Colonic mucosa (tissue), 4 donors: ENCODE data around the gene LYRM4. TPM values are rescaled to one million over a fixed set of nuclear protein-coding genes. Genes with fewer than 3 reads are reported as not detected.

Experiments
- DNase-seq: peaks from one replicate; pipeline ENCODE4 v3.0.0-alpha.2; 2020
- H3K27ac ChIP-seq: fragments of 200-600 bp; one replicate; pipeline ENCODE4 v1.8.0; 2021
- H3K27me3 ChIP-seq: fragments of 200-600 bp; one replicate; pipeline ENCODE4 v1.8.0; 2021
- H3K36me3 ChIP-seq: fragments of 200-600 bp; one replicate; pipeline ENCODE4 v1.8.0; 2021
- H3K4me1 ChIP-seq: fragments of 200-600 bp; one replicate; pipeline ENCODE4 v1.8.0; 2021; ENCODE audit warnings: mild to moderate bottlenecking
- H3K4me3 ChIP-seq: fragments of 200-600 bp; one replicate; pipeline ENCODE4 v1.8.0; 2021
- H3K9ac ChIP-seq, 2 donors: one replicate each; pipeline ENCODE4 v1.7.0; 2013; ENCODE audit warnings: control low read depth in 2 of 2, low read depth in 2 of 2, low read length in 2 of 2
- H3K9me3 ChIP-seq: fragments of 200-600 bp; one replicate; pipeline ENCODE4 v1.8.0; 2021
- intact Hi-C: fragments of 100-400 bp; cut with DNase I; formaldehyde crosslinking; loops from one replicate; pipeline ENCODE4 v1.14.1; 2022
- total RNA-seq, 2 donors: library from RNA; stranded (reverse); fragmentation: NEBNext Ultra II Directional in 1 of 2; extraction: Animal tissue kit (Norgen Biotek cat#: 25700) in 1 of 2; gene quantifications; one replicate each; pipeline ENCODE4 v1.2.1, GENCODE V29; 2021
- TF ChIP-seq, protein P1 (sequence below): fragments of 200-600 bp; IDR thresholded peaks from one replicate; pipeline ENCODE4 v1.8.0; 2022; ENCODE audit warnings: antibody characterized with exemption, mild to moderate bottlenecking
- donor health status: healthy.
- donor health status: DM: no; HTN: no; CAD: no.
- donor health status: DM: no; HTN: no; CAD: no.

Gene LYRM4
- total RNA-seq, 2 donors from 2014 or later: 14.0 to 17.4 TPM

DNA sequence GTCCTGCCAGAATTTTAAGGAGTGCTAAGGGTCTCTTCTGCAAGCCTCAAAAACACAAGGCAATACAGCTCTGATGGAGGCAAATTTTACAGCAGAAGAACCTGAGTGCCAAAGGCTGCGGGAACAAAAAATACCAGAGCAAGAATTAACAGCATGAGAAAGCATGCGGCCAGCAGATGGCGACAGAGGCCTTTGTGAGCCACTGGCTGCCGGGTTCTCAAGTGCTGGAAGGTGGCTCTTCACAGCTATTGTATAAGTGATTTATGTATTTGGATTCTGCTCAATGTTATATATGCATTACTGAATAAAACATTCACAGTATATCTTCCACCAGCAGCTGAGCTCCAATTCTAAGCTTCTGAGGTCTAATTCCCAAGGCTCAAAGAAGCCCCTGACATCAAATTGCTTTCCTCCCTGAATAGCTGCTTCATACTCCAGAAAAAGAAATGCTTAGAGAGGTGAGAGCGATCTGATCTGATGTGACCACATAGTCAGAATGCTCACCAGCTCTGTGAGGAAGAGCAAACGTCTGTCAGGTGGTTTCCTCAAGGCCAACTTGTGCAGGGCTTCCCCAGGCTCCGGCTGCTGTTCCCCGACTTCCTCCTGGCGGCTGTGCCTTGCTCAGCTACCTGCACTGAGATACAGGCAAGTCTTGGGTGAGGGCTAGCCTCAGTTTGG, 117.0 kb downstream of the LYRM4 start:
- TF ChIP-seq, protein P1, sequence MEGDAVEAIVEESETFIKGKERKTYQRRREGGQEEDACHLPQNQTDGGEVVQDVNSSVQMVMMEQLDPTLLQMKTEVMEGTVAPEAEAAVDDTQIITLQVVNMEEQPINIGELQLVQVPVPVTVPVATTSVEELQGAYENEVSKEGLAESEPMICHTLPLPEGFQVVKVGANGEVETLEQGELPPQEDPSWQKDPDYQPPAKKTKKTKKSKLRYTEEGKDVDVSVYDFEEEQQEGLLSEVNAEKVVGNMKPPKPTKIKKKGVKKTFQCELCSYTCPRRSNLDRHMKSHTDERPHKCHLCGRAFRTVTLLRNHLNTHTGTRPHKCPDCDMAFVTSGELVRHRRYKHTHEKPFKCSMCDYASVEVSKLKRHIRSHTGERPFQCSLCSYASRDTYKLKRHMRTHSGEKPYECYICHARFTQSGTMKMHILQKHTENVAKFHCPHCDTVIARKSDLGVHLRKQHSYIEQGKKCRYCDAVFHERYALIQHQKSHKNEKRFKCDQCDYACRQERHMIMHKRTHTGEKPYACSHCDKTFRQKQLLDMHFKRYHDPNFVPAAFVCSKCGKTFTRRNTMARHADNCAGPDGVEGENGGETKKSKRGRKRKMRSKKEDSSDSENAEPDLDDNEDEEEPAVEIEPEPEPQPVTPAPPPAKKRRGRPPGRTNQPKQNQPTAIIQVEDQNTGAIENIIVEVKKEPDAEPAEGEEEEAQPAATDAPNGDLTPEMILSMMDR: peak; percentile 89
- intact Hi-C loops: loop anchor here (5.0 to 10.0 kb wide), 3 partner anchors 159 to 1401 kb away; no protein-coding TSS in a partner anchor
- no peaks in the 10 kb centered on the region for H3K27me3 ChIP-seq

DNA sequence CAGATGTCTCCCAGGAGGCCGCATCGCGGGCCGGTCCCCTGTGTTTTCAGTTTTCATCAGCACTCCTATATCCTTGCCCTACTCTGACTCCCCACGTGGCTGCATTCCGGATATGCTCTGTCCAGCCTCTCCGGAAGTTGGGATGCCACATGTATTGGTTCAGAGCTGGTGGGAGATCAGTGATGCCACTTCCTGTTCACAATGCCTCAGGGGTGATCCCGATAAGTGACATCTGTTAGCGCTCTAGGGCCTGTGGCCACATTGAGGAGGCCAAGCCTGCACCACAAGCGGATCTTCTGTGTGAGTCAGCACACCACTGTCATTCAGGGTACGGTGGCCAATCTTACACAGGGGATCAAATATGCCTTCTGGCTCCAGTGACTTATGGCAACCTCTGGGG, 117.8 kb downstream of the LYRM4 start:
- H3K4me1 ChIP-seq: no peaks in the 10 kb centered on the region
- no peaks in the 10 kb centered on the region for H3K36me3 ChIP-seq
- H3K9ac ChIP-seq: no peak overlapping the region
- intact Hi-C loops: loop anchor here (5.0 to 10.0 kb wide), 3 partner anchors 159 to 1402 kb away; no protein-coding TSS in a partner anchor
- H3K27me3 ChIP-seq: no peaks in the 10 kb centered on the region
- TF ChIP-seq, protein P1: no peak
- H3K9me3 ChIP-seq: no peaks in the 10 kb centered on the region
- DNase-seq: no peak
- no peak overlapping the region for H3K4me3 ChIP-seq
- H3K27ac ChIP-seq: no peak overlapping the region

More for the DNA sequence above, 117.0 kb downstream of the LYRM4 start:
- no peaks in the 10 kb centered on the region for H3K36me3 ChIP-seq
- no peak overlapping the region for H3K4me3 ChIP-seq
- peak; percentile 86 for DNase-seq
- no peak overlapping the region for H3K9ac ChIP-seq
- no peaks in the 10 kb centered on the region for H3K9me3 ChIP-seq
- no peak overlapping the region for H3K27ac ChIP-seq
- no peaks in the 10 kb centered on the region for H3K4me1 ChIP-seq

- no peaks in the 10 kb centered on the region for H3K4me1 ChIP-seq
- H3K4me3 ChIP-seq: no peak overlapping the region
- DNase-seq: no peak
- H3K27ac ChIP-seq: no peak overlapping the region
- no peak overlapping the region for H3K9ac ChIP-seq
- H3K36me3 ChIP-seq: no peaks in the 10 kb centered on the region
- TF ChIP-seq, protein P1: no peak
- intact Hi-C loops: loop anchor here (5.0 to 10.0 kb wide), 3 partner anchors 160 to 1403 kb away; no protein-coding TSS in a partner anchor
- no peaks in the 10 kb centered on the region for H3K27me3 ChIP-seq
- no peaks in the 10 kb centered on the region for H3K9me3 ChIP-seq
Observed at GRCh38 chr6:5142131-5142530, 118.6 kb downstream of the LYRM4 start.

DNA sequence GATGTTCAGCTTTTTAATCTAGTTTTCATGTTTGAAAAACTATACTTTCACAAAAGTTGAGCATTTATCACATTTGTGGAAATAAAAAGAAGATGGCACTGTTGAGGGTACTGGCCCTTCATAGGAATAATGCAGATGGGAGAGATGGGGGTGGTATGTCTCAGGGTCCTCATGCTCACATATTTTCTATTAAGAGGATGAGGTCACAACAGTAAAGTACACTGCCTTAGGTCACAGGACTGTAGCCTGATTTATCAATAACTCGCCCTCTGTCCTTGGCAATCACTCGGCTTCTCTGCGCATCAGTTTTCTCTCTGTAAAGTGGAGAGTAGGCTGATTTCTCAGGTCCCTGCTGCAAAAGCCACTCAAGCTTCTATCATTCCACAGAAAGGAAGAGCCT, 119.7 kb downstream of the LYRM4 start:
- no peaks in the 10 kb centered on the region for H3K36me3 ChIP-seq
- no peaks in the 10 kb centered on the region for H3K27me3 ChIP-seq
- no peak overlapping the region for H3K4me3 ChIP-seq
- no peaks in the 10 kb centered on the region for H3K4me1 ChIP-seq
- H3K9ac ChIP-seq: no peak overlapping the region
- TF ChIP-seq, protein P1: no peak
- H3K9me3 ChIP-seq: no peaks in the 10 kb centered on the region
- DNase-seq: no peak
- H3K27ac ChIP-seq: no peak overlapping the region
- intact Hi-C loops: loop anchor here (5.0 to 10.0 kb wide), 3 partner anchors 161 to 1404 kb away; no protein-coding TSS in a partner anchor

DNA sequence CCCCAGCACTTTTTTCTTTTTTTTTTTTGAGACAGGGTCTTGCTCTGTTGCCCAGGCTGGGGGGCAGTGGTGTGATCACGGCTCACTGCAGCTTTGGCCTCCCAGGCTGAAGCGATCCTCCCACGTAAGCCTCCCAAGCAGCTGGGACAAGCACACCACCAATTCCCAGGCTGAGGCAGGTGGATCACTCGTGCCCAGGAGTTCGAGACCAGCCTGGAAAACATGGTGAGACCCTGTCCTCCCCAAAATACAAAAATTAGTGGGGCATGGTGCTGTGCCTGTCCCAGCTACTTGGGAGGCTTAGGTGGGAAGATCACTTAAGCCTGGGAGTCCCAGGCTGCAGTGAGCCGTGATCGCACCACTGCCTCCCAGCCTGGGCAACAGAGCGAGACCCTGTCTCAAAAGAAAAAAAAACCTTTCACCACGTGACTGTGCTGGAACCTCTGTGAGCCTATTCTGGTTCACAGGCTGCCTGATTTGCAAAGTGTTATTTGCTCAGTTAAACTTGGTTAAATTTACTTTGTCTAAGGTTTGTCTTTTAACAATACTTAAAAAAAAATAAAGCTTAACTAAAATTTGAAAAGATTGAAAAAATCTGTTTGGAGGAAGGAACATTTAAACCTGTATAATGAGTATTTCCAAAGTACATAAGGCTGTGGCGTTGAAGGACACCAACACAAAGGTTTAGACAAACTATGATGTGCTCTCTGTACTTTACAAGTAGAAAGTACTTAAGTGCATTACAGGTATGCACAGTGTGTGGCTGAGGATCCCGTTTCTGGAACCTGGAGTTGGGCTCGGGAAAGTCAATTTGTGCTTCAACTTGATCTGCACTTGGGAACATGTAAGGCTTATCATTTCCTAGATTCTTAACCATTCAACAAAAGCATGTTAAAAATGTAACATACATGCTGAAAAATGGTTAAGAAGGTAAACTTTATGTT, 120.7 kb downstream of the LYRM4 start:
- intact Hi-C loops: loop anchor here (5.0 to 10.0 kb wide), 3 partner anchors 162 to 1405 kb away; no protein-coding TSS in a partner anchor
- H3K36me3 ChIP-seq: no peaks in the 10 kb centered on the region
- no peaks in the 10 kb centered on the region for H3K27me3 ChIP-seq
- no peak for DNase-seq
- H3K9ac ChIP-seq: no peak overlapping the region
- no peak overlapping the region for H3K4me3 ChIP-seq
- no peaks in the 10 kb centered on the region for H3K9me3 ChIP-seq
- no peaks in the 10 kb centered on the region for H3K4me1 ChIP-seq
- TF ChIP-seq, protein P1: no peak
- no peak overlapping the region for H3K27ac ChIP-seq
